G401.6 (cell line): Measurements from ENCODE around the gene TET3.

Source experiments
- FAIRE-seq: peaks from 2 replicates; lab custom pipeline; 2012; peaks lifted over from hg19 to GRCh38; lab: Jason Lieb, UNC

The TET3 gene

DNA sequence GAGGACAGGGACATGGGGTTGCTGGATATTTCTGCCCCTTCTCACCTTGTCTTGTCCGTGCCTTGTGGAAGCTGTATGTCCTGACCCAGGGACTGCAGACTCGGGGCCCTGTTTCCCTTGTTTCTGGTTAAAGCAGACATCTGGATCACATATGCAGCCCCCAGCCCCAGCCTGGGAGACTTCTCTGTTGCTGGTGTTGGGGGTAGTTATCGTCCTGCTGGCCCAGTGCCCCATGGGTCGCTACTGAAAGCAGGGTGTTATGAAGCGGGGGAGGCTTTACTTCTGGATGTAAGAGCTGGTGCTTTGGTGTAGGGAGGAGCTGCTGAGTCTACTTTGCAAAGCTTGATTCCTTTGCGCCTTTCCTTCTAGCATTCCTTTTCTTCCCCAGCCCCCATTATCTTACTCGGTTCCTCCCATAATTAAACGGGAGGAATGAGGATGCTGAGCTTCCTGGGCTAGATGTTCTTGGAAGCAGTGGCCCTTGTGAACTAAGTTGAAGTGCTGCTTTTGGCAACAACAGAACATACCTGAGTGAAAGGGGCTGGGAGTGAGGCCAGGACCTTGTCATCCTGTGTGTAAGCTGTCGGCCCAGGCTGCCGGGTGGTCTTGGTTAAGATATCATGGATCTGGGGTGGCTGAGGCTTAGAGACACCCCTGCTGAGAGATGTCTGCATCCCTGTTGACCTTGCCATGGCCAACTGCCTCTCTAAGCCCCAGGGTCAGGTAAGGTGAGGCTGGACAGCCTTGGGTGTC, 3.4 kb downstream of the TET3 start:
- FAIRE-seq = no peak

GRCh38 chr2:73989972-73990371, 5.3 kb downstream of the TET3 start:
- FAIRE-seq = no peak

- FAIRE-seq = no peak
These were observed 5.8 kb downstream of the TET3 start for GRCh38 chr2:73990531-73990930.

DNA sequence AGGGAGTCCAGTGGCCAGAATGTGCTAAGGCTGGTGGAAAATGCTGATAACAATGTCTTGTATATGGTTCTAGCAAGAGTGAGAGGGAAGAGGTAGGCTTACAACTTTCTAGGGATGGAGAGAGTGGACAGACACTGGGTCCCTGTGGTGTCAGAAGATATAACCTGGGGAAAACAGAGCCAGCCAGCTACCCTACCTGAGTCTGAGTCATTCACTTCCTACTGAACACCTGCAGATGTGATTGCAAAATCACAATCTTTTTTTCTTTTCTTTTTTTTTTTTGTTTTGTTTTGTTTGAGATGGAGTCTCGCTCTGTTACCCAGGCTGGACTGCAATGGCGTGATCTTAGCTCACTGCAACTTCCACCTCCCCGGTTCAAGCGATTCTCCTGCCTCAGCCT, 7.3 kb downstream of the TET3 start:
- FAIRE-seq = no peak

DNA sequence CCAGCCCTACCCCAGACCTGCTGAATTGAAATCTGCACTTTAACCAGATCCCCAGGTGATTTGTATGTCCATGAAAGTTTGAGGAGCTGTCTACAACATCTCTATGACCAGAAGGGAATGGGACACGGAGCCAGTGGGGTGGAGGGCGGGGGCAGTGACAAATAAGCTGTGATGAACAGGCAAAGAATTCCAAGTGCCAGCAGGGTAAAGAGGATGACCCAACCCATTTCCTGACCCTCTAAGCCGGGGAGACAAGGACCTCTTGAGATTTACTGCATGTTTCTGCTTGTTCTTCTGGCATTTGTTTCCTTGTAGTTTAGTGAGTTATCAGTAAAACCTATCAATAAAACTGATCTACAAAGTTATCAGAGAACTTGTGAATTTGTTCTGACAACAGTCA, 8.7 kb downstream of the TET3 start:
- FAIRE-seq = no peak

DNA sequence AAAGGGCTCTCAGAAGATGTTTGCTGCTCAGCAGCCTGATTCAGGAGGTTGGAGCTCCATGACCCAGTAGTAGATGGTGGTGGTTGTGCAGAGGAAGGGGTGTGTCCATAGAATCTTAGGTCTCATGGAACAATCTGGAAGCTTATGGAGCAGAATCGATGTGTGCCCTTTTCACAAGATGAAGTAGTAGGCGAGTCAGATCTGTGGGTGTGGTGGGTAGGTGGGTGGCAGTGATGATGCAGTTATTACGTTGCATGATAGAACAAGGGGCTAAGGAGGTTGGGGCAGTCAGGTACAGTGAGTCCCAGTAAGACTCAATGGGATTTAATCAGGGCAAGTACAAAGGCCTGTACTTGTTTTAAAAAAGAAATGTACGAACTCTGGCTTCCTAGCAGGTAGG, 9.1 kb downstream of the TET3 start:
- no peak for FAIRE-seq

GRCh38 chr2:73994178-73994831, 9.6 kb downstream of the TET3 start:
- no peak for FAIRE-seq

DNA sequence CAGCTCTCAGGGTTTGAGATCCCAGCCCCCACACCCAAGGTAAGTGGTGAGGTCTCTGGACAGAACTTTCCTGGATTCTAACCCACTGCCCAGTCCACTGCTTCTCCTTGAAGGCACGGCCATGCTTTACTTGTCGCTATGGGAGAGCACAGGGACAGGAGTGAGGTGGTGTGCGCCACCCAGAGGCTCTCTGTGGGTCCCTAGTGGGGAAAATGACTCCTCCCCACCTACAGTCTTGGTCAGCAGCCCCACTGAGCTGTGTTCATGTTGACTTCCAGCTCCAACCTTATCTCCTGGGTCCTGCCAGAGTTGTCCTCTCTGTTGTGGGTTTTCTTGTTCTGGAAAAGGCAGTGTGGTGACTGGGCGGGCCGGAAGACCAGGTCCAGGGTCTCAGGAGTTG, 11.1 kb downstream of the TET3 start:
- FAIRE-seq = no peak

GRCh38 chr2:73997813-73998212, 13.1 kb downstream of the TET3 start:
- FAIRE-seq = no peak

- no peak for FAIRE-seq
These were observed 13.7 kb downstream of the TET3 start for GRCh38 chr2:73998451-73998850.

DNA sequence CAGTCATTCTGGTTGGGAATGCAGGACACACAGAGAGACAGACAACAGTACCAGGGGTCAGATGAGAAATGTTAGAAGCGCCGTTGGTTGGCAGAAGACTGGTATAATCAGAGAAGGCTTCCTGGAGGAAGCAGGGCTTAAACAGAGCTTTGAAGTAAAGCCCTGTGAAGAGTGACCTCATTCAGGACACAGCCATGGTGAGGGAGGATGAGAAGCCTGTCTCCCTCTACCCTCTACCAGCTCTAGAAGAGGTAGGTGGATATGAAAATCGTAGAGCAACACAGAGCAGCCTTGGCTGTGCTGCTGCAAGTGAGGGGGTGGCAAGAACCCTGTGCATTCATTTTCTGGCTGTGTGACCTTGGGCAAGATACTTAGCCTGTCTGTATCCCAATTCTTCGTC, 14.2 kb downstream of the TET3 start:
- no peak for FAIRE-seq

- no peak for FAIRE-seq
These were observed 15.3 kb downstream of the TET3 start for GRCh38 chr2:73999881-74000597.

GRCh38 chr2:74000666-74001065, 16.0 kb downstream of the TET3 start:
- no peak for FAIRE-seq

GRCh38 chr2:74001121-74001520, 16.4 kb downstream of the TET3 start:
- FAIRE-seq = no peak

- no peak for FAIRE-seq
These were observed 17.2 kb downstream of the TET3 start for GRCh38 chr2:74001781-74002504.

GRCh38 chr2:74002505-74003421, 18.1 kb downstream of the TET3 start:
- FAIRE-seq = no peak

- FAIRE-seq = no peak
These were observed 18.9 kb downstream of the TET3 start for GRCh38 chr2:74003494-74004211.

DNA sequence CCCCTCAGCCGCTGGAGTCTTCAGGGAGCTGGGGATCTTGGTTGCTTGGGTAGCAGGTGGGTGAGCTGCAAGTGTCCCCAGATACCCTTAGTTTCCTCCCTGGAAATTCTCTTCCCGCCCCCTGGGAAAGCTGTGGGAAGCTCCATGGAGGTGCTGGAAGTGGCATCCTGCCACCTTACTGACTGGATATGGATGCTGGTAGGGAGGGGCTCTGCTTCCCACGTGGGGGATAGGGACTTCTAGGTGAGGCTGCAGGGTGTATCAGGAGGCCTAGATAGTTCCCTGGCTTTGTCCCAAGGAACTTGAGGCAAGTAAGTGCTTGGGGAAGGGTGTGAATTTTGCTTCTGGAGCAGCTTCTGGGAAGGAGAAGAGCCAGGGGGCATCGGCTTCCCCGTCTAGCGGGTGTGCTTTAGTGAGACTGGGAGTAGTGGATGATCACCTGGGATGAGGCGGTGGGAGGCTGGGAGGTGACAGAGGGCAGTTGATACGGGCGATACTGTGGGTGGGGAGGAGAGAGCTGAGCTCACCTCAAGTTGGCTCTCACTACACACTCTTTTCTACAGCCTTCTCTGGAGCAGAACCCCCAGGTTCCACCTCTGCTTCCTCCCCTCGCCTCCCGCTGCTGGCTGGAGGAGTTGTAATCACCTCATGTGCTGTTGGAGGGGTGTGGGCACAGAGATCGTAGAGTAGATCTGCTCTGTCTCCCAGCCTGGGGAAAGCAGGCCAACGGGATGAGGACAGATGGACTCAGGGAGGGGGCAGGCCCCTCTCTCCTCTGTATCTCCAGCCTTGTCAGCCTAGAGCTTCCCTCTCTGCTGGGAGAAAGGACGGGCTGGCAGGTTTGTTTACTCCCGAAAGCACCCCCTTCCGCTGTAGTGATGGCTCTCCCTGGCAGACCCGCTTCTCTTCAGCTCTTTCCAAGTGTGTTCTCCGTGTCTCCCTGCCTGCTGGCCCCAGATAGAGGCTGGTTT, 19.8 kb downstream of the TET3 start:
- FAIRE-seq = no peak

GRCh38 chr2:74005786-74006185, 21.1 kb downstream of the TET3 start:
- no peak for FAIRE-seq

DNA sequence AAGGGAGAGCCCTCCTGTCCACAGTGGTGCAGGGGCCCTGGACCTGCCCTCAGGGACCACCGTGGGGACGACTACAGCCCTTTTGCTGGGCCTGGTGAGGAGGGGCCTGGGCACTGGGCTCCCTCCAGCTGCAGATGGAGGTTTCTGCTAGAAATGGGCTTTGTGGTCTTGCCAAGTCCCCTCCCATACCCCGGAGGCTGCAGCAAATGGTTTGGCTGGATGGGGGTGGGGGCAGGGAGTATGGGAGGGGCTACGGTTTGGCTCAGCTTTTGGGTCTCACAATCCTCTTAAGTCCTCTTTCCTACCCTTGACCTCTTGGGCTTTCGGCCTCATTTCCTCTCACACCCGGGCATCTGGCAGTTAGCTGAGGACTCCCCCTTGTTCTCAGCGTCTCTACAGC, 21.7 kb downstream of the TET3 start:
- FAIRE-seq = no peak
